Mesenchymal stem cell (in vitro differentiated cells and primary cell): ENCODE data around the gene COPRS.
"Not testable (repeated sequence)": the region's sequence is repeated elsewhere in the genome, so short reads cannot be mapped to it uniquely, and the experiment has no call there.

Experiments used
- DNase-seq: peaks from one replicate; pipeline ENCODE4 v3.0.0-alpha.2; 2013
- H2AFZ ChIP-seq: one replicate; pipeline ENCODE4 v1.6.1; 2013; ENCODE audit warnings: low read depth, mild to moderate bottlenecking, control low read depth, inconsistent platforms, low read length, moderate library complexity
- H2AK5ac ChIP-seq: 2 replicates; pipeline ENCODE4 v1.6.1; 2013; ENCODE audit warnings: low read length, moderate library complexity, mild to moderate bottlenecking, inconsistent platforms; ENCODE audit not compliant: severe bottlenecking
- H2BK120ac ChIP-seq: one replicate; pipeline ENCODE4 v1.6.1; 2013; ENCODE audit warnings: low read depth, mild to moderate bottlenecking, inconsistent platforms, low read length, moderate library complexity
- H2BK12ac ChIP-seq, 2 experiments: one replicate each; pipeline ENCODE4 v1.6.1; 2013; ENCODE audit warnings: inconsistent platforms in 2 of 2, low read length in 2 of 2, mild to moderate bottlenecking in 2 of 2, moderate library complexity in 2 of 2, control low read depth in 1 of 2
- H2BK15ac ChIP-seq: one replicate; pipeline ENCODE4 v1.6.1; 2013; ENCODE audit warnings: mild to moderate bottlenecking, low read depth, inconsistent platforms; ENCODE audit not compliant: poor library complexity, severe bottlenecking
- H2BK5ac ChIP-seq: 2 replicates; pipeline ENCODE4 v1.6.1; 2013; ENCODE audit warnings: low read depth, mild to moderate bottlenecking, low read length, control low read depth, inconsistent platforms; ENCODE audit not compliant: poor library complexity, severe bottlenecking
- H3K14ac ChIP-seq, 2 experiments: one replicate each; pipeline ENCODE4 v1.6.1; 2013; ENCODE audit warnings: inconsistent platforms in 2 of 2, low read length in 2 of 2, control low read depth in 1 of 2, mild to moderate bottlenecking in 1 of 2, moderate library complexity in 1 of 2
- H3K18ac ChIP-seq, 2 experiments: one replicate each; pipeline ENCODE4 v1.6.1; 2013; ENCODE audit warnings: inconsistent platforms in 2 of 2, low read length in 2 of 2, control low read depth in 1 of 2, low read depth in 1 of 2, mild to moderate bottlenecking in 1 of 2
- H3K23ac ChIP-seq, 2 experiments: one replicate each; pipeline ENCODE4 v1.6.1; 2013; ENCODE audit warnings: inconsistent platforms in 2 of 2, low read length in 2 of 2, mild to moderate bottlenecking in 2 of 2, moderate library complexity in 2 of 2, control low read depth in 1 of 2
- H3K27ac ChIP-seq: 2 replicates; pipeline ENCODE4 v1.5.1; 2013; ENCODE audit warnings: mild to moderate bottlenecking, moderate library complexity, low read length, control low read depth, inconsistent platforms; ENCODE audit not compliant: poor library complexity, severe bottlenecking
- H3K27me3 ChIP-seq, 2 experiments: 2 replicates each; pipeline versions ENCODE4 v1.6.1 to v1.7.0; 2013; ENCODE audit warnings: low read length in 2 of 2, mild to moderate bottlenecking in 2 of 2, moderate library complexity in 2 of 2, control low read depth in 1 of 2, inconsistent platforms in 1 of 2; ENCODE audit not compliant: control insufficient read depth in 1 of 2, insufficient read depth in 1 of 2
- H3K36me3 ChIP-seq, 2 experiments: 2 replicates each; pipeline versions ENCODE4 v1.6.1 to v1.7.0; 2013; ENCODE audit warnings: low read length in 2 of 2, control low read depth in 1 of 2, inconsistent platforms in 1 of 2, low read depth in 1 of 2, mild to moderate bottlenecking in 1 of 2; ENCODE audit not compliant: insufficient read depth in 2 of 2, control insufficient read depth in 1 of 2
- H3K4ac ChIP-seq, 2 experiments: one replicate each; pipeline ENCODE4 v1.6.1; 2013; ENCODE audit warnings: inconsistent platforms in 2 of 2, low read length in 2 of 2, mild to moderate bottlenecking in 2 of 2, moderate library complexity in 2 of 2, control low read depth in 1 of 2, low read depth in 1 of 2
- H3K4me1 ChIP-seq: 2 replicates; pipeline ENCODE4 v1.6.1; 2013; ENCODE audit warnings: low read depth, low read length, control low read depth; ENCODE audit not compliant: control insufficient read depth, insufficient read depth
- H3K4me2 ChIP-seq: 2 replicates; pipeline ENCODE4 v1.6.1; 2013; ENCODE audit warnings: low read length, mild to moderate bottlenecking, inconsistent platforms; ENCODE audit not compliant: poor library complexity, severe bottlenecking
- H3K4me3 ChIP-seq, 2 experiments: 2 replicates each; pipeline versions ENCODE4 v1.5.1 to v1.7.0; 2013; ENCODE audit warnings: low read length in 2 of 2, mild to moderate bottlenecking in 2 of 2, control low read depth in 1 of 2, low read depth in 1 of 2; ENCODE audit not compliant: insufficient read depth in 1 of 2
- H3K79me1 ChIP-seq: replicated peaks from 2 replicates; pipeline ENCODE4 v1.6.1; 2013; ENCODE audit warnings: mild to moderate bottlenecking, control low read depth, low read length, inconsistent platforms; ENCODE audit not compliant: poor library complexity, severe bottlenecking
- H3K9ac ChIP-seq: 2 replicates; pipeline ENCODE4 v1.7.0; 2013; ENCODE audit warnings: mild to moderate bottlenecking, low read length, moderate library complexity
- H3K9me3 ChIP-seq: 2 replicates; pipeline ENCODE4 v1.7.0; 2013; ENCODE audit warnings: mild to moderate bottlenecking, low read length; ENCODE audit not compliant: control insufficient read depth
- H4K8ac ChIP-seq: one replicate; pipeline ENCODE4 v1.6.1; 2013; ENCODE audit warnings: inconsistent platforms, mild to moderate bottlenecking, low read length, moderate library complexity
- H4K91ac ChIP-seq: one replicate; pipeline ENCODE4 v1.6.1; 2013; ENCODE audit warnings: mild to moderate bottlenecking, low read length, inconsistent platforms
- WGBS: methylation state at CpG from one replicate; pipeline ENCODE4 v1.1.7; 2013; ENCODE audit warnings: mixed read lengths; 5-methylcytosine and 5-hydroxymethylcytosine counted together

The COPRS gene

GRCh38 chr17:31818863-31819262 lies 40.2 kb downstream of the COPRS start:
- not testable (repeated sequence) for H2BK12ac ChIP-seq, H3K4me3 ChIP-seq, H3K4ac ChIP-seq, H2AK5ac ChIP-seq, H3K9ac ChIP-seq, H3K9me3 ChIP-seq, H3K27ac ChIP-seq, H3K36me3 ChIP-seq, H3K23ac ChIP-seq, DNase-seq, H4K91ac ChIP-seq, H2AFZ ChIP-seq, H3K14ac ChIP-seq, H3K27me3 ChIP-seq, H4K8ac ChIP-seq, H3K79me1 ChIP-seq, H3K4me1 ChIP-seq, H2BK120ac ChIP-seq, H2BK15ac ChIP-seq, H3K18ac ChIP-seq, H2BK5ac ChIP-seq, H3K4me2 ChIP-seq
- 88% methylated on average over 7 of the region's 7 CpGs for WGBS

GRCh38 chr17:31815212-31815730 lies 43.8 kb downstream of the COPRS start:
- WGBS = 84% methylated on average over 2 of the region's 5 CpGs

DNA sequence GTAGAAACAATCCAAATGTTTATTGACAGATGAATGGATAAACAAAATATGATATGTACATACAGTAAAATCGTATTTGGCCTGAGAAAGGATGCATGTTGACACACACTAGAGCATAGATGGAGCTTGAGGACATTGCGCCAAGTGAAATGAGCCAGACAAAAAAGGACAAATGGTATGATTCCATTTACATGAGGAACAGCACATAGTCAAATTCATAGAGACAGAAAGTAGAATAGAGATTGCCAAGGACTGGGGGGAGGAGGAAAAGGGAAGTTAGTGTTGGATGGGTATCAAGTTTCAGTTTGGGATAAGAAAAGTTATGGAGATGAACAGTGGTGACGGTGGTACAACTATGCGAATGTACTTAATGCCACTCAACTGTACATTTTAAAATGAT lies 47.9 kb downstream of the COPRS start:
- Histone ChIP-seq H3K4ac (no peak overlapping the region), H3K4me1 (peaks cover 3% of the 10 kb centered on the region), H3K4me2 (no peak overlapping the region), H3K4me3 (no peak overlapping the region), H3K27ac (no peak overlapping the region), H3K27me3 (no peaks in the 10 kb centered on the region), H3K9ac (no peak overlapping the region), H2BK120ac (no peak overlapping the region), H2BK5ac (no peak overlapping the region), H3K14ac (no peak overlapping the region), H3K18ac (no peak overlapping the region), H4K91ac (no peak overlapping the region), H2BK12ac (no peak overlapping the region), H3K79me1 (no peaks in the 10 kb centered on the region), H2AFZ (no peak overlapping the region), H4K8ac (no peak overlapping the region), H2BK15ac (no peak overlapping the region), H3K36me3 (no peaks in the 10 kb centered on the region), H2AK5ac (no peak overlapping the region), H3K9me3 (no peaks in the 10 kb centered on the region), H3K23ac (no peak overlapping the region)
- DNase-seq = no peak
- 93% methylated on average over 4 of the region's 4 CpGs for WGBS

More at GRCh38 chr17:31815212-31815730, 43.8 kb downstream of the COPRS start:
- H3K18ac ChIP-seq = no peak overlapping the region
- no peaks in the 10 kb centered on the region for H3K79me1 ChIP-seq
- H2BK15ac ChIP-seq = no peak overlapping the region
- no peak overlapping the region for H2BK12ac ChIP-seq
- H3K27ac ChIP-seq = no peak overlapping the region
- no peak overlapping the region for H3K4me3 ChIP-seq
- DNase-seq = no peak
- H3K23ac ChIP-seq = no peak overlapping the region
- no peak overlapping the region for H3K4ac ChIP-seq
- no peak overlapping the region for H3K9ac ChIP-seq
- H3K36me3 ChIP-seq = no peaks in the 10 kb centered on the region
- no peak overlapping the region for H2BK5ac ChIP-seq
- no peak overlapping the region for H4K91ac ChIP-seq
- no peak overlapping the region for H4K8ac ChIP-seq
- H3K4me2 ChIP-seq = no peak overlapping the region
- no peak overlapping the region for H2BK120ac ChIP-seq
- H3K9me3 ChIP-seq = no peaks in the 10 kb centered on the region
- H3K27me3 ChIP-seq = no peaks in the 10 kb centered on the region
- H3K4me1 ChIP-seq = no peaks in the 10 kb centered on the region
- no peak overlapping the region for H2AK5ac ChIP-seq
- no peak overlapping the region for H3K14ac ChIP-seq
- no peak overlapping the region for H2AFZ ChIP-seq

DNA sequence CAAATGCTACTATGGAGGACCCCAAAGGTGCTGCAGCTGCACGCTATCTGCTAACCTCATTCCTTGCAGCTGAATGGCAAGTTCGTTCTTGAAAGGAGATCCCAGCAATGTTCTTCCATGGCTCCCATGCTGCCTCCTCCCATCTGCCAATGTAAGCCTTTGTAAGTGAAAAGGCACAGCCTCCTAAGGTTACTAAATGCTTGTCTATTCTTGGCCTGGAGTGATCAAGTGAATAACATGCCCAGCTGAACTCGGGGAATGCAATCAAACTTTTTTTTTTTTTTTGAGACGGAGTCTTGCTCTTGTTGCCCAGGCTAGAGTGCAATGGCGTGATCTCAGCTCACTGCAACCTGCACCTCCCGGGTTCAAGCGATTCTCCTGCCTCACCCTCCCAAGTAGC lies 49.2 kb downstream of the COPRS start:
- not testable (repeated sequence) for H3K18ac ChIP-seq, H2AK5ac ChIP-seq, H3K36me3 ChIP-seq, H3K27me3 ChIP-seq, H4K91ac ChIP-seq, DNase-seq, H3K23ac ChIP-seq, H3K79me1 ChIP-seq, H3K14ac ChIP-seq, H3K9me3 ChIP-seq, H2AFZ ChIP-seq, H3K4me1 ChIP-seq, H3K4me2 ChIP-seq, H2BK5ac ChIP-seq, H2BK12ac ChIP-seq, H4K8ac ChIP-seq, H2BK120ac ChIP-seq, H3K4ac ChIP-seq, H3K4me3 ChIP-seq, H3K9ac ChIP-seq, H3K27ac ChIP-seq, H2BK15ac ChIP-seq
- 95% methylated on average over 7 of the region's 7 CpGs for WGBS
